Skeletal muscle satellite cell (primary cell): ENCODE results near the gene DAB1.

Source experiments
- H3K27me3 ChIP-seq: 2 replicates; pipeline ENCODE4 v1.7.0; 2013; ENCODE audit warnings: low read length; ENCODE audit not compliant: control insufficient read depth, insufficient read depth
- H3K36me3 ChIP-seq: 2 replicates; pipeline ENCODE4 v1.7.0; 2013; ENCODE audit warnings: mild to moderate bottlenecking, control low read depth, low read length; ENCODE audit not compliant: insufficient read depth
- H3K4me1 ChIP-seq: 2 replicates; pipeline ENCODE4 v1.7.0; 2013; ENCODE audit warnings: low read length; ENCODE audit not compliant: control insufficient read depth, insufficient read depth
- H3K4me2 ChIP-seq: 2 replicates; pipeline ENCODE4 v1.7.0; 2013; ENCODE audit warnings: mild to moderate bottlenecking, low read length
- H3K4me3 ChIP-seq: 2 replicates; pipeline ENCODE4 v1.7.0; 2013; ENCODE audit warnings: low read length
- H3K9ac ChIP-seq: 2 replicates; pipeline ENCODE4 v1.7.0; 2013; ENCODE audit warnings: mild to moderate bottlenecking, low read depth, low read length, moderate library complexity
- H3K9me3 ChIP-seq: replicated peaks from 2 replicates; pipeline ENCODE4 v1.7.0; 2013; ENCODE audit warnings: mild to moderate bottlenecking, control low read depth, low read length

DAB1 gene

DNA sequence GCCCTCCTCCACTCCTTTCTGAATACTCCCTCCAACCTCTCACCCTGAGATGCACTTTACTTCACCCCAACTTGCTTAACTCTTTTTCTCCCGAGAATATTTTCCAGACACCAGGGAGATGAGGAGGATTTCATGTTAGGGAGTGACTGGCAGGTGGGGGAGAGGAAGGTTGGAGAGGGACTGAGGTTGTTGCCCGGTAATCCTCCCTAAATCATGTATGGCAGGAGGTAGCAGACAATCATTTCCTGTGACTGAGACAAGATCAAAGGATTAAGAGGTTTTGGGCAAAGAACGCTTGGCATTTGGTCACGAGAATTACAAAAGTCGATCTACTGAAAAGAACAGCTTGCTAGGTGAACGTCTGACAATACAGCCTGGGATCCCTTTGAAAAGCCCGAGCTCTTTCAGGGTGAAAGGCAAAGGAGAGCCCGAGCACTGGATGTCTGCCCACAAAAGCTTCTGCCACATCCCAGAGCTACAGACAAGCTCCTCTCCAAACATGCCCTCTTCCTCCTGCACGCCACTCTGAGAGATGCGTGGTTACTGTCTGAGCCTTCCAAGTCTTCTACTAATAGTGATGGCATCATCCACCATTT lies 154.1 kb downstream of the DAB1 start:
- H3K4me3 ChIP-seq: no peak overlapping the region
- no peak overlapping the region for H3K9ac ChIP-seq
- H3K4me1 ChIP-seq: no peaks in the 10 kb centered on the region
- no peak overlapping the region for H3K4me2 ChIP-seq
- H3K9me3 ChIP-seq: no peaks in the 10 kb centered on the region
- no peaks in the 10 kb centered on the region for H3K27me3 ChIP-seq
- no peaks in the 10 kb centered on the region for H3K36me3 ChIP-seq

DNA sequence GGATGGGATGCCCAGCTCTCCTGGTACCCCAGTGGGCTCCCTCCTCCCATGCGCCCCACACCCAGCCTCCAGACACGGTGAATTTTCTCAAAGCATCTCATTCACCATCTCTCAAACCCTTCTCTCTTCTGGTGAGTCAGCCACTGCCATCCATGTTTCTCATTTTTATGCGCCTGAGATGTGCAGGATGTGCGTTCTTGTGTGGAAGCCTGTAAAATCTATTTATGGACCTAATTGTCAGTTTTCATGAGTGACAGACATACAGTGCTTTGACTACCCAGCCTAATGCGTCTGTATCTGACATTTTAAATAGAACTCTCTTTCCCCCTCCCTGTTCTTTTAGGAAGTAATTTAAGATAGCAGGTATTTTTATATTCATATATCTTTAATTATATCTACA lies 158.8 kb downstream of the DAB1 start:
- Histone ChIP-seq H3K9ac (no peak overlapping the region), H3K9me3 (no peaks in the 10 kb centered on the region), H3K4me2 (no peak overlapping the region), H3K27me3 (no peaks in the 10 kb centered on the region), H3K36me3 (no peaks in the 10 kb centered on the region), H3K4me3 (no peak overlapping the region), H3K4me1 (no peaks in the 10 kb centered on the region)

DNA sequence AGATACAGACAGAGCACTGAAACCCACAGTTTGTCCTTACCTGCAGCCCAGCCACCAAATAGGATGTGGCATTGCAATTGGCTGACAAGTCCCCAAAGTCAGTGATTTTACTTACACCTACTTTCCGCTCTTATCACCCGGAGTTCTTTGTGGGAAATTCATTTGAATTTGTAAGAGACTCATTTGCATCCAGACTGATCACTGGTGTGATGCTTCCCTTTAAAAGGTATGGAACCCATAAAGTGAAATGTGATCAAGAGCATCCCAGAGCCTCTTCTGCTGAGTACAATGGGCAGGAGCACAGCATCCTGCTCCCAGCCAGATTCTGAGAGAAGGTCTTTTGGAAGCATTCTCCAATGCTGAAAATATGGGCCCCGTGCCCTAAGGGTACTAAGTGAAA lies 161.4 kb downstream of the DAB1 start:
- H3K36me3 ChIP-seq: no peaks in the 10 kb centered on the region
- H3K9me3 ChIP-seq: no peaks in the 10 kb centered on the region
- no peak overlapping the region for H3K4me2 ChIP-seq
- no peaks in the 10 kb centered on the region for H3K4me1 ChIP-seq
- no peak overlapping the region for H3K4me3 ChIP-seq
- H3K27me3 ChIP-seq: no peaks in the 10 kb centered on the region
- no peak overlapping the region for H3K9ac ChIP-seq

DNA sequence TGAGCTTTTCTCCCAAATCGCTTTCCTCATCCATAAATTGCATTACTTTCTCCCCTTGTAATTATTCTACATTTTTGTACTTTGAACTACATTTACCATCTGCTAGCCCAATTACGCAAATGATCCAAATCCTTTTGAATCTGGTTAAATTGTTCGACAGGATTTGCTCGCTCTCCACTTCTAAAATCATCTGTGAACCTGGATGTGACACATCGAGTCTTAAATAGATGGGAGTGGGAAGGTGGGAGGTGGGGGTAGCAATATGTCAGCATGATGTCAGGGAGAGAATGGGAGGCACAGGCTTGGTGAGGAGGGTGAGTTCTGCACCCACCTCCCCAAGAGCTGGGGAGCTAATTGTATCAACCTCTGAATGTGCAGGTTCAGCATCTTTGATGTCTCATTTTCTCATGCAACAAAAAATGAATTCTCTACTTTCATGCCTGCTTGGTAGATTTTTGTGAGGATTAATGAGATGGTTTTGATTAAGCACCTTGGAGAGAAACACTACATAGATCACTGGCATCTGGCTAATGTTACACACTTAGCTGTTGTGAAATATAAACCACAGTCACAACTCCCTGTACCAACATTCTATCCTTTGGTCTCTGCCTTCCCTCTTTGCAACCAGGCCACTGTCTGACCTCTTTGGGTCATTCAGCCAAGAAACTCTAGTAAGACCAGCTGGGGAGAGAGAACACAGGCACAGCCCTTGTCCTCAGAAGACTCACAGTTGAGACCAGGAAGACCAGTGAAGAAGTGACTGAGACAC lies 165.1 kb downstream of the DAB1 start:
- no peak overlapping the region for H3K4me2 ChIP-seq
- H3K4me1 ChIP-seq: no peaks in the 10 kb centered on the region
- H3K9me3 ChIP-seq: no peaks in the 10 kb centered on the region
- no peak overlapping the region for H3K4me3 ChIP-seq
- no peak overlapping the region for H3K9ac ChIP-seq
- H3K36me3 ChIP-seq: no peaks in the 10 kb centered on the region
- no peaks in the 10 kb centered on the region for H3K27me3 ChIP-seq

GRCh38 chr1:57255945-57256344 lies 167.9 kb downstream of the DAB1 start:
- no peaks in the 10 kb centered on the region for H3K27me3 ChIP-seq
- H3K36me3 ChIP-seq: no peaks in the 10 kb centered on the region
- H3K4me3 ChIP-seq: no peak overlapping the region
- H3K9ac ChIP-seq: no peak overlapping the region
- no peak overlapping the region for H3K4me2 ChIP-seq
- no peaks in the 10 kb centered on the region for H3K9me3 ChIP-seq
- no peaks in the 10 kb centered on the region for H3K4me1 ChIP-seq

GRCh38 chr1:57254022-57254421 lies 169.8 kb downstream of the DAB1 start:
- no peaks in the 10 kb centered on the region for H3K27me3 ChIP-seq

GRCh38 chr1:57252597-57253294 lies 171.1 kb downstream of the DAB1 start:
- Histone ChIP-seq H3K36me3 (no peaks in the 10 kb centered on the region), H3K4me3 (no peak overlapping the region), H3K4me2 (no peak overlapping the region), H3K4me1 (no peaks in the 10 kb centered on the region), H3K27me3 (no peaks in the 10 kb centered on the region), H3K9ac (no peak overlapping the region), H3K9me3 (no peaks in the 10 kb centered on the region)

More at GRCh38 chr1:57254022-57254421, 169.8 kb downstream of the DAB1 start:
- Histone ChIP-seq H3K4me3 (no peak overlapping the region), H3K36me3 (no peaks in the 10 kb centered on the region), H3K9me3 (no peaks in the 10 kb centered on the region), H3K4me2 (no peak overlapping the region), H3K4me1 (no peaks in the 10 kb centered on the region), H3K9ac (no peak overlapping the region)

GRCh38 chr1:57250021-57250420 lies 173.8 kb downstream of the DAB1 start:
- Histone ChIP-seq H3K4me3 (no peak overlapping the region), H3K36me3 (no peaks in the 10 kb centered on the region), H3K27me3 (no peaks in the 10 kb centered on the region)

GRCh38 chr1:57249511-57249910 lies 174.3 kb downstream of the DAB1 start:
- Histone ChIP-seq H3K4me1 (no peaks in the 10 kb centered on the region), H3K9me3 (no peaks in the 10 kb centered on the region), H3K9ac (no peak overlapping the region)

More at GRCh38 chr1:57250021-57250420, 173.8 kb downstream of the DAB1 start:
- Histone ChIP-seq H3K9ac (no peak overlapping the region), H3K4me1 (no peaks in the 10 kb centered on the region), H3K4me2 (no peak overlapping the region), H3K9me3 (no peaks in the 10 kb centered on the region)

GRCh38 chr1:57248830-57249229 lies 175.0 kb downstream of the DAB1 start:
- Histone ChIP-seq H3K4me3 (no peak overlapping the region), H3K9ac (no peak overlapping the region), H3K27me3 (no peaks in the 10 kb centered on the region), H3K36me3 (no peaks in the 10 kb centered on the region), H3K4me1 (no peaks in the 10 kb centered on the region), H3K4me2 (no peak overlapping the region), H3K9me3 (no peaks in the 10 kb centered on the region)

More at GRCh38 chr1:57249511-57249910, 174.3 kb downstream of the DAB1 start:
- Histone ChIP-seq H3K4me2 (no peak overlapping the region), H3K4me3 (no peak overlapping the region), H3K36me3 (no peaks in the 10 kb centered on the region), H3K27me3 (no peaks in the 10 kb centered on the region)

DNA sequence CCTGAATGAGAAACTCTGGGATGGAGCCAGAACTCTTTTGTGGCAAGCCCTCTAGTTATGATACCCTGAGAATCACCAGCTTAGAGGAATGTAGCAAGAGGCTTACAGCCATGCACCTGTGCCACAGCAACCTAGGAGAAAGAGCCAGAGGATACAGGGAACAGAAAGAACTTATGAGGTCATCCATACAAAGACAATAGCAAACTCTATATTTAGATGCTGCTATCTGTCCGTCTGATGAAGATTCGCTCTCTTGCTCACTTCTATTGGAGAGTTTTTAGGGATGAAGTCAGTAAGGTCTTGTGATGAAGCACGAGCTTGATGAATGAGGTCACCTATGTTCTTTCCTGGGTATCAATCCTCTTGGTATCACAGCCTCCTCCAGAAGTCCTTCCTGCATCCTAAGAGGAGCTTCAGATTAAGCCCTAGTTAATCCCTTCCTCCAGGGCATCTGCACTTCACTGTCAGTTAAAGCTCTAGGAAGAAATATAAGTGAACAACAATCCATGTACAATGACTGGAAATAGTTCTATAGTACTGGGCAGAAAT lies 185.6 kb downstream of the DAB1 start:
- H3K27me3 ChIP-seq: no peaks in the 10 kb centered on the region
- H3K9me3 ChIP-seq: no peaks in the 10 kb centered on the region
- no peak overlapping the region for H3K4me2 ChIP-seq
- H3K9ac ChIP-seq: no peak overlapping the region
- no peaks in the 10 kb centered on the region for H3K36me3 ChIP-seq
- no peaks in the 10 kb centered on the region for H3K4me1 ChIP-seq
- no peak overlapping the region for H3K4me3 ChIP-seq
